ENCODE results near the gene CREB3L2.

DNA sequence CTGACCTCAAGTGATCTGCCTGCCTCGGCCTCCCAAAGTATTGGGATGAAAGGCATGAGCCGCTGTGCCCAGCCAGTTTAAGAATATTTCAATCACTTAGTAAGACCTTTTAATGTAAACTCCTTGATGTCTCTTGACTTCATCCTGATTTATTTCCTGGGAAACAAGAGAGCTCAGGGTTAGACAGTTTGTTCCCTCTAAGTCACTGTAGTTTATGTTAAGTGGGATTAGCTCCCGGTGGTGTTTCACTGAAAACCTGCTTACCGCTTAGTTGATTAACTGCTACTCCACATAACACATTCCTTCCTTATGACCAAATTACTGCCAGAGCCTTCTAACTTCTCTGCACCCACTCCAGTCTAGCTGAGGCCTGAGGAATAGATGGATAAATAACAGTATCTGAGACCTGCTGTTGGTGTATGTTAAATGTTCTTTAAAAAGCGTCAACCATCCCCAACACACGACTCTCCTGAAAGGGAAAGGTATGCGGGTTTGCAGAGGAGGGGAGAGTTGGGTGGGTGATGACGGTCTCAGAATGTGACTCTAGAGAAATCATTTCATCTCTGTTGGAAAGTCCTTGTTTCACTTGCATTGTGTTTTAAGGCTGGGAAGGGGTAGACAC, 48.7 kb downstream of the CREB3L2 start:
- TF ChIP-seq, protein P1, sequence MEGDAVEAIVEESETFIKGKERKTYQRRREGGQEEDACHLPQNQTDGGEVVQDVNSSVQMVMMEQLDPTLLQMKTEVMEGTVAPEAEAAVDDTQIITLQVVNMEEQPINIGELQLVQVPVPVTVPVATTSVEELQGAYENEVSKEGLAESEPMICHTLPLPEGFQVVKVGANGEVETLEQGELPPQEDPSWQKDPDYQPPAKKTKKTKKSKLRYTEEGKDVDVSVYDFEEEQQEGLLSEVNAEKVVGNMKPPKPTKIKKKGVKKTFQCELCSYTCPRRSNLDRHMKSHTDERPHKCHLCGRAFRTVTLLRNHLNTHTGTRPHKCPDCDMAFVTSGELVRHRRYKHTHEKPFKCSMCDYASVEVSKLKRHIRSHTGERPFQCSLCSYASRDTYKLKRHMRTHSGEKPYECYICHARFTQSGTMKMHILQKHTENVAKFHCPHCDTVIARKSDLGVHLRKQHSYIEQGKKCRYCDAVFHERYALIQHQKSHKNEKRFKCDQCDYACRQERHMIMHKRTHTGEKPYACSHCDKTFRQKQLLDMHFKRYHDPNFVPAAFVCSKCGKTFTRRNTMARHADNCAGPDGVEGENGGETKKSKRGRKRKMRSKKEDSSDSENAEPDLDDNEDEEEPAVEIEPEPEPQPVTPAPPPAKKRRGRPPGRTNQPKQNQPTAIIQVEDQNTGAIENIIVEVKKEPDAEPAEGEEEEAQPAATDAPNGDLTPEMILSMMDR (IDR thresholded peaks at IDR 0.05): no peak
- TF ChIP-seq, protein P2, sequence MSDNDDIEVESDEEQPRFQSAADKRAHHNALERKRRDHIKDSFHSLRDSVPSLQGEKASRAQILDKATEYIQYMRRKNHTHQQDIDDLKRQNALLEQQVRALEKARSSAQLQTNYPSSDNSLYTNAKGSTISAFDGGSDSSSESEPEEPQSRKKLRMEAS (IDR thresholded peaks at IDR 0.05; ENCODE audit: low read depth): no peak
- TF ChIP-seq EZH2phosphoT487 (IDR thresholded peaks at IDR 0.05; ENCODE audit: borderline replicate concordance, low read depth): no peak

Data from SK-N-SH (cell line).